WI38 (cell line): Measurements from ENCODE around the gene SESTD1.

ENCODE experiments used
- H3K4me3 ChIP-seq: 2 replicates; pipeline ENCODE4 v1.5.1; 2011; ENCODE audit warnings: low read depth, mild to moderate bottlenecking, control low read depth, low read length
- TF ChIP-seq, protein P1 (sequence below): IDR thresholded peaks from 2 replicates; pipeline ENCODE4 v1.5.1; 2012; ENCODE audit warnings: low read depth, mild to moderate bottlenecking, control low read depth, low read length

SESTD1 gene

GRCh38 chr2:179275253-179276012 lies 10.8 kb upstream of the SESTD1 start:
- no peak overlapping the region for H3K4me3 ChIP-seq
- TF ChIP-seq, protein P1, sequence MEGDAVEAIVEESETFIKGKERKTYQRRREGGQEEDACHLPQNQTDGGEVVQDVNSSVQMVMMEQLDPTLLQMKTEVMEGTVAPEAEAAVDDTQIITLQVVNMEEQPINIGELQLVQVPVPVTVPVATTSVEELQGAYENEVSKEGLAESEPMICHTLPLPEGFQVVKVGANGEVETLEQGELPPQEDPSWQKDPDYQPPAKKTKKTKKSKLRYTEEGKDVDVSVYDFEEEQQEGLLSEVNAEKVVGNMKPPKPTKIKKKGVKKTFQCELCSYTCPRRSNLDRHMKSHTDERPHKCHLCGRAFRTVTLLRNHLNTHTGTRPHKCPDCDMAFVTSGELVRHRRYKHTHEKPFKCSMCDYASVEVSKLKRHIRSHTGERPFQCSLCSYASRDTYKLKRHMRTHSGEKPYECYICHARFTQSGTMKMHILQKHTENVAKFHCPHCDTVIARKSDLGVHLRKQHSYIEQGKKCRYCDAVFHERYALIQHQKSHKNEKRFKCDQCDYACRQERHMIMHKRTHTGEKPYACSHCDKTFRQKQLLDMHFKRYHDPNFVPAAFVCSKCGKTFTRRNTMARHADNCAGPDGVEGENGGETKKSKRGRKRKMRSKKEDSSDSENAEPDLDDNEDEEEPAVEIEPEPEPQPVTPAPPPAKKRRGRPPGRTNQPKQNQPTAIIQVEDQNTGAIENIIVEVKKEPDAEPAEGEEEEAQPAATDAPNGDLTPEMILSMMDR, result no peak

GRCh38 chr2:179274749-179275148 lies 10.1 kb upstream of the SESTD1 start:
- no peak overlapping the region for H3K4me3 ChIP-seq
- TF ChIP-seq, protein P1, result no peak

GRCh38 chr2:179273461-179273962 lies 8.9 kb upstream of the SESTD1 start:
- no peak overlapping the region for H3K4me3 ChIP-seq
- TF ChIP-seq, protein P1, result no peak

- no peak overlapping the region for H3K4me3 ChIP-seq
- TF ChIP-seq, protein P1, result no peak
Observed at GRCh38 chr2:179272406-179273192, 8.0 kb upstream of the SESTD1 start.

GRCh38 chr2:179270689-179271088 lies 6.1 kb upstream of the SESTD1 start:
- TF ChIP-seq, protein P1, result no peak
- H3K4me3 ChIP-seq, result no peak overlapping the region

GRCh38 chr2:179268277-179268925 lies 3.8 kb upstream of the SESTD1 start:
- TF ChIP-seq, protein P1, result no peak
- H3K4me3 ChIP-seq, result no peak overlapping the region
